Neuronal stem cell (in vitro differentiated cells): ENCODE results near the gene METRN.
A peak's percentile ranks its signal among the peaks of the same experiment; 100 is the strongest.

Experiments
- DNase-seq: peaks from one replicate; pipeline ENCODE4 v3.0.0-alpha.2; 2013; ENCODE audit warnings: low spot score
- H2AFZ ChIP-seq: one replicate; pipeline ENCODE4 v1.6.1; 2013; ENCODE audit warnings: mild to moderate bottlenecking, low read length, inconsistent platforms
- H2AK5ac ChIP-seq: 2 replicates; pipeline ENCODE4 v1.6.1; 2013; ENCODE audit warnings: low read depth, mild to moderate bottlenecking, inconsistent platforms, low read length, moderate library complexity, mixed read lengths
- H2BK120ac ChIP-seq: 2 replicates; pipeline ENCODE4 v1.6.1; 2013; ENCODE audit warnings: low read depth, mild to moderate bottlenecking, inconsistent platforms, low read length, moderate library complexity, mixed read lengths
- H2BK12ac ChIP-seq: one replicate; pipeline ENCODE4 v1.6.1; 2013; ENCODE audit warnings: low read length, inconsistent platforms
- H2BK15ac ChIP-seq: 2 replicates; pipeline ENCODE4 v1.6.1; 2013; ENCODE audit warnings: mild to moderate bottlenecking, low read length, inconsistent platforms, mixed read lengths
- H2BK5ac ChIP-seq: one replicate; pipeline ENCODE4 v1.6.1; 2013; ENCODE audit warnings: inconsistent platforms, mild to moderate bottlenecking, low read length, moderate library complexity
- H3K14ac ChIP-seq: one replicate; pipeline ENCODE4 v1.6.1; 2013; ENCODE audit warnings: low read length, inconsistent platforms
- H3K18ac ChIP-seq: 2 replicates; pipeline ENCODE4 v1.6.1; 2013; ENCODE audit warnings: low read length, inconsistent platforms
- H3K23ac ChIP-seq: 2 replicates; pipeline ENCODE4 v1.6.1; 2013; ENCODE audit warnings: low read depth, mild to moderate bottlenecking, mixed read lengths, low read length, inconsistent platforms; ENCODE audit not compliant: poor library complexity
- H3K27ac ChIP-seq: replicated peaks from 3 replicates; pipeline ENCODE4 v1.5.1; 2013; ENCODE audit warnings: low read length, inconsistent platforms
- H3K27me3 ChIP-seq, 3 experiments: 2 replicates each; pipeline ENCODE4 v1.6.1; 2013; ENCODE audit warnings: low read length in 3 of 3, mild to moderate bottlenecking in 2 of 3, inconsistent platforms in 1 of 3, low read depth in 1 of 3, mixed read lengths in 1 of 3, moderate library complexity in 1 of 3; ENCODE audit not compliant: control insufficient read depth in 3 of 3, insufficient read depth in 3 of 3
- H3K36me3 ChIP-seq, 2 donors: replicated peaks in 1 of 2; 2 replicates each; pipeline ENCODE4 v1.6.1; 2013; ENCODE audit warnings: low read length in 2 of 2; ENCODE audit not compliant: control insufficient read depth in 2 of 2, insufficient read depth in 2 of 2
- H3K4ac ChIP-seq: 2 replicates; pipeline ENCODE4 v1.6.1; 2013; ENCODE audit warnings: inconsistent platforms, mild to moderate bottlenecking, low read length, moderate library complexity
- H3K4me1 ChIP-seq, 2 donors: 1 replicate in 1 of 2; 2 replicates in 1 of 2; pipeline ENCODE4 v1.6.1; 2013; ENCODE audit warnings: low read length in 2 of 2, low read depth in 1 of 2; ENCODE audit not compliant: control insufficient read depth in 2 of 2, insufficient read depth in 1 of 2
- H3K4me2 ChIP-seq: one replicate; pipeline ENCODE4 v1.6.1; 2013; ENCODE audit warnings: mild to moderate bottlenecking, low read length, inconsistent platforms; ENCODE audit not compliant: insufficient read depth, poor library complexity, severe bottlenecking
- H3K4me3 ChIP-seq, 2 donors: 2 replicates each; pipeline ENCODE4 v1.5.1; 2013; ENCODE audit warnings: low read length in 2 of 2, mild to moderate bottlenecking in 2 of 2, inconsistent platforms in 1 of 2, moderate library complexity in 1 of 2
- H3K79me1 ChIP-seq: one replicate; pipeline ENCODE4 v1.6.1; 2013; ENCODE audit warnings: low read depth, mild to moderate bottlenecking, inconsistent platforms, low read length, moderate library complexity
- H3K9ac ChIP-seq: one replicate; pipeline ENCODE4 v1.6.1; 2013; ENCODE audit warnings: mild to moderate bottlenecking, low read depth, low read length, inconsistent platforms; ENCODE audit not compliant: poor library complexity
- H3K9me3 ChIP-seq, 2 donors: replicated peaks in 1 of 2; 2 replicates each; pipeline versions ENCODE3 to v1.6.1; 2013; ENCODE audit warnings: low read length in 2 of 2, mild to moderate bottlenecking in 2 of 2, inconsistent platforms in 1 of 2, low read depth in 1 of 2, mixed read lengths in 1 of 2, moderate library complexity in 1 of 2; ENCODE audit not compliant: control insufficient read depth in 2 of 2, insufficient read depth in 1 of 2
- H4K8ac ChIP-seq: one replicate; pipeline ENCODE4 v1.6.1; 2013; ENCODE audit warnings: low read depth, mild to moderate bottlenecking, inconsistent platforms, low read length, moderate library complexity
- H4K91ac ChIP-seq: one replicate; pipeline ENCODE4 v1.6.1; 2013; ENCODE audit warnings: low read length, low read depth, mild to moderate bottlenecking, inconsistent platforms; ENCODE audit not compliant: poor library complexity
- WGBS, 2 donors: extraction: QIAGEN DNeasy Blood & Tissue Kit; methylation state at CpG; one replicate each; pipeline ENCODE4 v1.1.7; 2013; ENCODE audit warnings: missing lambda C conversion rate in 2 of 2, mixed read lengths in 1 of 2; ENCODE audit not compliant: insufficient read length in 2 of 2, insufficient replicate concordance in 1 of 2; ENCODE audit errors: extremely low coverage in 2 of 2; 5-methylcytosine and 5-hydroxymethylcytosine counted together

METRN gene

GRCh38 chr16:678209-678857 is 36.6 kb upstream of the METRN start:
- Histone ChIP-seq H2BK5ac (peak overlapping the region; percentile 91), H3K27ac (no peak overlapping the region), H3K36me3 (peaks cover 22 to 37% of the 10 kb centered on the region in 2 donors), H2BK12ac (peak overlapping the region; percentile 89), H3K9me3 (peaks cover 0 to 2% of the 10 kb centered on the region in 2 donors), H3K9ac (peak overlapping the region; percentile 37), H4K8ac (no peak overlapping the region), H2AFZ (no peak overlapping the region), H3K4ac (no peak overlapping the region), H2AK5ac (peak overlapping the region; percentile 99), H3K23ac (peak overlapping the region; percentile 37), H2BK120ac (peak overlapping the region; percentile 54), H3K79me1 (peaks cover 25% of the 10 kb centered on the region), H3K18ac (peak overlapping the region; percentile 90), H3K4me3 (no peak overlapping the region), H3K27me3 (peaks cover 0 to 14% (median 0%) of the 10 kb centered on the region in 3 experiments), H3K4me1 (peaks cover 7 to 24% of the 10 kb centered on the region in 2 donors), H3K14ac (no peak overlapping the region), H3K4me2 (no peak overlapping the region), H2BK15ac (peak overlapping the region; percentile 94), H4K91ac (no peak overlapping the region)
- DNase-seq, result no peak
- no CpG with 5 or more reads among the region's 21 CpGs for WGBS, 2 donors

- Histone ChIP-seq H3K79me1 (peaks cover 30% of the 10 kb centered on the region), H3K9me3 (peaks cover 0 to 2% of the 10 kb centered on the region in 2 donors), H3K4me1 (peaks cover 7 to 26% of the 10 kb centered on the region in 2 donors), H2BK5ac (peak overlapping the region; percentile 91), H3K27me3 (peaks cover 0 to 14% (median 0%) of the 10 kb centered on the region in 3 experiments), H3K36me3 (peaks cover 22 to 35% of the 10 kb centered on the region in 2 donors), H3K4me3 (peak overlapping the region; percentile 15 to 79), H3K9ac (peak overlapping the region; percentile 80), H3K4me2 (peak overlapping the region; percentile 97), H3K4ac (peak overlapping the region; percentile 66), H4K8ac (no peak overlapping the region), H2AFZ (peak overlapping the region; percentile 78), H3K14ac (peak overlapping the region; percentile 56), H2AK5ac (peak overlapping the region; percentile 99), H2BK12ac (peak overlapping the region; percentile 89), H2BK15ac (peak overlapping the region; percentile 94), H2BK120ac (peak overlapping the region; percentile 54), H4K91ac (no peak overlapping the region), H3K23ac (peak overlapping the region; percentile 89), H3K18ac (peak overlapping the region; percentile 91), H3K27ac (peak overlapping the region; percentile 72)
- no CpG with 5 or more reads among the region's 52 CpGs for WGBS, 2 donors
- peak; percentile 63 for DNase-seq
Observed at GRCh38 chr16:678858-679813, 35.8 kb upstream of the METRN start.

GRCh38 chr16:679814-680624 is 34.9 kb upstream of the METRN start, which contains the start of gene STUB1:
TSS of gene STUB1 (plus strand) at chr16:680410. CDS start at chr16:680526, 116 bp downstream.
- H3K27me3 ChIP-seq, result peaks cover 0 to 10% (median 0%) of the 10 kb centered on the region in 3 experiments
- H2BK120ac ChIP-seq, result no peak within 1 kb of the TSS
- peak within 1 kb of the TSS; percentile 99 for H3K18ac ChIP-seq
- peak within 1 kb of the TSS; percentile 61 for H3K14ac ChIP-seq
- H2BK5ac ChIP-seq, result peak within 1 kb of the TSS; percentile 91
- H3K9me3 ChIP-seq, result peaks cover 0 to 2% of the 10 kb centered on the region in 2 donors
- peak within 1 kb of the TSS; percentile 97 for H3K4me2 ChIP-seq
- peak within 1 kb of the TSS; percentile 98 for H3K23ac ChIP-seq
- H3K27ac ChIP-seq, result peak within 1 kb of the TSS; percentile 93
- peak within 1 kb of the TSS; percentile 86 for H2AK5ac ChIP-seq
- WGBS, 2 donors, result no CpG with 5 or more reads among the region's 91 CpGs
- H2BK12ac ChIP-seq, result no peak within 1 kb of the TSS
- peak within 1 kb of the TSS; percentile 94 for H3K9ac ChIP-seq
- H2AFZ ChIP-seq, result peak within 1 kb of the TSS; percentile 95
- H3K4me3 ChIP-seq, result peak within 1 kb of the TSS; percentile 87 to 98
- peak; percentile 87 for DNase-seq
- H3K4ac ChIP-seq, result no peak within 1 kb of the TSS
- H3K79me1 ChIP-seq, result peaks cover 30% of the 10 kb centered on the region
- peaks cover 23 to 35% of the 10 kb centered on the region in 2 donors for H3K36me3 ChIP-seq
- H4K8ac ChIP-seq, result peak within 1 kb of the TSS; percentile 52
- peaks cover 7 to 25% of the 10 kb centered on the region in 2 donors for H3K4me1 ChIP-seq
- no peak within 1 kb of the TSS for H4K91ac ChIP-seq
- H2BK15ac ChIP-seq, result peak within 1 kb of the TSS; percentile 92
